A549 (cell line): Measurements from ENCODE around the gene PECR.

ENCODE experiments used
- CTCF ChIP-seq: fragments of >200 bp; sonication (Bioruptor Twin); formaldehyde crosslinking; IDR thresholded peaks from 3 replicates; pipeline ENCODE4 v1.5.1; 2016
- EP300 ChIP-seq, 2 experiments: fragments of >200 bp; sonication (Bioruptor Twin); formaldehyde crosslinking; IDR thresholded peaks; 2 replicates in 1 of 2; 3 replicates in 1 of 2; pipeline ENCODE4 v1.6.1; 2016 to 2017
- HMGXB4 ChIP-seq: fragments of 250-450 bp; sonication (Bioruptor Pico); IDR thresholded peaks from 2 replicates; pipeline ENCODE4 v1.5.0; 2021; ENCODE audit warnings: mild to moderate bottlenecking, moderate library complexity, borderline replicate concordance
- HOXA7 ChIP-seq: fragments of 250-450 bp; sonication (Bioruptor Pico); IDR thresholded peaks from 2 replicates; pipeline ENCODE4 v1.5.0; 2020; ENCODE audit warnings: mild to moderate bottlenecking, moderate library complexity
- JUN ChIP-seq, 2 experiments: fragments of >200 bp; sonication (Bioruptor Twin); formaldehyde crosslinking; IDR thresholded peaks; 2 replicates in 1 of 2; 3 replicates in 1 of 2; pipeline ENCODE4 v1.6.1; 2016 to 2017
- RFX5 ChIP-seq: fragments of 450-650 bp; IDR thresholded peaks from 2 replicates; pipeline ENCODE4 v1.7.1; 2014; ENCODE audit warnings: antibody characterized with exemption, mild to moderate bottlenecking, moderate library complexity
- SREBF2 ChIP-seq: fragments of 450-650 bp; IDR thresholded peaks from 2 replicates; pipeline ENCODE4 v1.6.1; 2014; ENCODE audit warnings: mild to moderate bottlenecking, moderate library complexity

GRCh38 chr2:216073773-216074172, 7.8 kb downstream of the PECR start:
- TF ChIP-seq EP300 (IDR thresholded peaks at IDR 0.05), result no peak
- no peak for TF ChIP-seq SREBF2
- TF ChIP-seq JUN (IDR thresholded peaks at IDR 0.05), result no peak
- no peak for TF ChIP-seq HOXA7 (CRISPR knock-in tag)
- TF ChIP-seq HMGXB4, result no peak
- no peak for TF ChIP-seq CTCF
- TF ChIP-seq RFX5, result no peak
